Tibial artery (tissue), 4 donors: ENCODE measurements around the gene PLK1.
"Not testable (repeated sequence)": the region's sequence is repeated elsewhere in the genome, so short reads cannot be mapped to it uniquely, and the experiment has no call there.

Experiments used
- DNase-seq, 2 donors: peaks; one replicate each; pipeline ENCODE4 v3.0.0-alpha.2; 2019
- H3K27ac ChIP-seq, 2 donors: fragments of 200-600 bp; sonication (generic) in 1 of 2; 1 replicate in 1 of 2; 2 replicates in 1 of 2; pipeline ENCODE4 v1.5.1; 2018 to 2019; ENCODE audit warnings: mild to moderate bottlenecking in 1 of 2
- H3K27me3 ChIP-seq, 2 donors: fragments of 200-600 bp; sonication (generic) in 1 of 2; one replicate each; pipeline versions ENCODE4 v1.5.1 to v1.6.0; 2016 to 2019
- H3K36me3 ChIP-seq, 3 donors: fragments of 200-600 bp; sonication (generic) in 2 of 3; one replicate each; pipeline ENCODE4 v1.5.1; 2016 to 2019; ENCODE audit warnings: mild to moderate bottlenecking in 2 of 3
- H3K4me1 ChIP-seq, 4 donors: fragments of 200-600 bp; sonication (generic) in 2 of 4; 1 replicate in 3 of 4; 2 replicates in 1 of 4; pipeline ENCODE4 v1.5.1; 2016 to 2019
- H3K4me3 ChIP-seq, 2 donors: fragments of 200-600 bp; sonication (generic) in 1 of 2; 1 replicate in 1 of 2; 2 replicates in 1 of 2; pipeline ENCODE4 v1.5.1; 2018 to 2019; ENCODE audit warnings: mild to moderate bottlenecking in 2 of 2
- H3K9me3 ChIP-seq, 3 donors: fragments of 200-600 bp; sonication (generic) in 1 of 3; one replicate each; pipeline ENCODE4 v1.5.1; 2016 to 2019
- CTCF ChIP-seq, 2 experiments: fragments of 200-600 bp in 1 of 2; fragments of 450-650 bp in 1 of 2; IDR thresholded peaks; one replicate each; pipeline ENCODE4 v1.5.1; 2017 to 2019; ENCODE audit warnings: antibody characterized with exemption in 2 of 2, mild to moderate bottlenecking in 1 of 2, moderate library complexity in 1 of 2
- intact Hi-C: fragments of 100-400 bp; cut with DNase I; formaldehyde crosslinking; loops from one replicate; pipeline ENCODE4 v1.15.0; 2023; ENCODE audit warnings: low total_unique reads

PLK1 gene

GRCh38 chr16:23711785-23712184 lies 33.1 kb downstream of the PLK1 start:
- no peak for DNase-seq
- Histone ChIP-seq H3K27ac (no peak overlapping the region), H3K4me1 (no peaks in the 10 kb centered on the region), H3K4me3 (no peak overlapping the region), H3K36me3 (no peaks in the 10 kb centered on the region), H3K27me3 (peaks cover 0 to 52% of the 10 kb centered on the region in 2 donors), H3K9me3 (peaks cover 0 to 24% (median 20%) of the 10 kb centered on the region in 3 donors)
- no peak for TF ChIP-seq CTCF (IDR thresholded peaks at IDR 0.05)
- intact Hi-C loops = no loop called here

- no peaks in the 10 kb centered on the region for H3K36me3 ChIP-seq
- H3K27ac ChIP-seq = no peak within 1 kb of the TSS
- TF ChIP-seq CTCF (IDR thresholded peaks at IDR 0.05) = no peak
- no peak for DNase-seq
- H3K9me3 ChIP-seq = peaks cover 0 to 24% (median 20%) of the 10 kb centered on the region in 3 donors
- peaks cover 0 to 52% of the 10 kb centered on the region in 2 donors for H3K27me3 ChIP-seq
- H3K4me1 ChIP-seq = no peaks in the 10 kb centered on the region
- no peak within 1 kb of the TSS for H3K4me3 ChIP-seq
- intact Hi-C loops = no loop called here
These were observed 34.3 kb downstream of the PLK1 start, which contains the start of gene ERN2 for GRCh38 chr16:23712976-23713375. ERN2 (minus strand) TSS chr16:23713222; CDS start chr16:23713187, 35 bp downstream.

- H3K36me3 ChIP-seq = no peaks in the 10 kb centered on the region
- no peaks in the 10 kb centered on the region for H3K4me1 ChIP-seq
- TF ChIP-seq CTCF (IDR thresholded peaks at IDR 0.05) = no peak
- H3K9me3 ChIP-seq = no peaks in the 10 kb centered on the region
- no peak overlapping the region for H3K27ac ChIP-seq
- intact Hi-C loops = no loop called here
- H3K4me3 ChIP-seq = no peak overlapping the region
- no peak for DNase-seq
- H3K27me3 ChIP-seq = peaks cover 0 to 40% of the 10 kb centered on the region in 2 donors
These were observed 37.8 kb downstream of the PLK1 start for GRCh38 chr16:23716484-23716883.

GRCh38 chr16:23722613-23723240 lies 44.0 kb downstream of the PLK1 start:
- H3K9me3 ChIP-seq = peaks cover 0 to 12% (median 7%) of the 10 kb centered on the region in 3 donors
- H3K27ac ChIP-seq, H3K4me3 ChIP-seq, H3K36me3 ChIP-seq, H3K4me1 ChIP-seq, H3K27me3 ChIP-seq, intact Hi-C loops, DNase-seq: not testable (repeated sequence)

DNA sequence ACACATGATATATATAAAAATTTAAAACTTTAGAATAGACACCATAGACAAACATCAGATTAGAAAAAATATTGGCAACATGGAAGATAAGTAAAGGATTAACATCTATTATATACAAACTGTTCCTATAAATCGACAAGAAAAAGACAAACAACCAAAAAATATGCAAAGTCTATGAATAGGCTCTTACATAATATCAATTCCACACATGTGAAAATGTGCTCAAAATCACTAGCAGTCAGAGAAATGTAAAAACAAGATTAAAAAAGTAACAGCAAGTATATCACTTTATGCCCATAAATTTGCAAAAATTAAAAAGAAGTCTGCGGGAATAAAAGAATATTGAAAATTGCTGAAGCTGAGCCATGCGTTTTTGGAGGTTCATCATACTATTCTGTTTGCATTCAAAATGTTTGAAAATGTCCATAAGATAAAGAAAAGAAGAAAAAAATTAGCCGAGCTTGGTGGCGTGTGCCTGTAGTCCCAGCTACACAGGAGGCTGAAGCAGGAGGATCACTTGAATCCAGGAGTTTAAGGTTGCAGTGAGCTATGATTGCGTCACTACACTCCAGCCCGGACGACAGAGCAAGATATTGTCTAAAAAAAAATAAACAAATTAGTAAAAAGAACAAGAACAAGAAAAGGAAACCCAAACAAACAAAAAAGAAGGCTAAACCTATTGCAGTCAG lies 45.6 kb downstream of the PLK1 start:
- Histone ChIP-seq H3K4me3 (no peak overlapping the region), H3K9me3 (peaks cover 0 to 12% (median 7%) of the 10 kb centered on the region in 3 donors), H3K4me1 (no peaks in the 10 kb centered on the region), H3K36me3 (no peaks in the 10 kb centered on the region), H3K27ac (no peak overlapping the region), H3K27me3 (no peaks in the 10 kb centered on the region)
- DNase-seq = no peak
- intact Hi-C loops = no loop called here
- no peak for TF ChIP-seq CTCF (IDR thresholded peaks at IDR 0.05)

DNA sequence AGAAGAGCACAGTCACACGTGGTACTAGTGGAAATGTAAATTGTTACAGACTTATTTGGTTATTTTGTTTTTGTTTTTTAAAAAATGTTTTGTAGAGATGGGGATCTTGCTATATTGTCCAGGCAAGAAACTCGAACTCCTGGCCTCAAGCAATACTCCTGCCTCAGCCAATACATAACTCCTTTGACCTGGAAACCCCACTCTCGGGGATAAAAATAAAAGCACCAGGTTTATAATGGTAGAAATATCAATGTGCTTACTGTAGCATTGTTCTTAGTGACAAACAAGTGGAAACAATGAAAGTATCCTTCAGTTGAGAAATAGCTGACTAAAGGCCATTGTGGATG lies 46.1 kb downstream of the PLK1 start:
- Histone ChIP-seq H3K36me3 (no peaks in the 10 kb centered on the region), H3K27me3 (peaks cover 0 to 1% of the 10 kb centered on the region in 2 donors), H3K27ac (no peak overlapping the region), H3K4me3 (no peak overlapping the region), H3K4me1 (no peaks in the 10 kb centered on the region), H3K9me3 (peaks cover 0 to 12% (median 7%) of the 10 kb centered on the region in 3 donors)
- intact Hi-C loops = no loop called here
- no peak for DNase-seq
- TF ChIP-seq CTCF (IDR thresholded peaks at IDR 0.05) = no peak
